ENCODE measurements around the gene PEA15.

PEA15 gene

DNA sequence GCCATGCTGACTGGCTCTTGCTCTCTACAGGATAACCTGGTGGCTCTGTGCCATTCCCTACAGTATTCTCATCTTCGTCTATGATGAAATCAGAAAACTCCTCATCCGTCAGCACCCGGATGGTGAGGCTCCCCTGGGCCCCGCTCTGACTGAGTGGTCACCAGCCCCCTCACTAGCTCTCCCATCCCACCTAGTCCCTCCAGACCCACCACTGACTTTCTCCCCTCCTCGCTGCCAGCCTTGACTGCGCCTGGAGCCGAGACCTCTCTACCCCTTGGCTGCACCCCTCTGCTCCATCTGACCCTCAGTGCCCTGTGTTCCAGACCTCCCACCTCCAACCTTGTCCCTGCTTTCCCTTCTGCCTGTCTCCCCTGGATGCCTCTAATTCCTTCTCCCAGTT, 18.9 kb upstream of the PEA15 start:
- no peak for DNase-seq

DNA sequence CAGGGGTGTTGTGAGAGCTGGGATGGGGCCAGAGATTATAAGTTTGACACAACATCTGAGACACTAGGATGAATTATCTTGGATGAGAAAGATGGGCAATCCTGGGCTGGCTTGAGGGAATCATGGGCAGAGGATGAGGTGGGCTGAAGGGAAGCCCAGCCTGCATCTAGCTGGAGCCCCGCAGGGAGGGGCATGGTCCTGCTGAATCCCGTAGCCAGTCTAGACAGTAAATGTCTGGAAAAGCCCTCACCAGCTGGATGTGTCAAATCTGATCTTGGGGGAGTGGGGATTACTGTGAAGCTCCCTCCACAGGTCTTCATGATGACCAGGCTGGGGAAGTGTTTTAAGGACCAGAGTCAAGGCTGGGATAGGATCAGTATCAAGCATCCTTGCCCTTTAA, 18.5 kb upstream of the PEA15 start:
- no peak for DNase-seq

DNA sequence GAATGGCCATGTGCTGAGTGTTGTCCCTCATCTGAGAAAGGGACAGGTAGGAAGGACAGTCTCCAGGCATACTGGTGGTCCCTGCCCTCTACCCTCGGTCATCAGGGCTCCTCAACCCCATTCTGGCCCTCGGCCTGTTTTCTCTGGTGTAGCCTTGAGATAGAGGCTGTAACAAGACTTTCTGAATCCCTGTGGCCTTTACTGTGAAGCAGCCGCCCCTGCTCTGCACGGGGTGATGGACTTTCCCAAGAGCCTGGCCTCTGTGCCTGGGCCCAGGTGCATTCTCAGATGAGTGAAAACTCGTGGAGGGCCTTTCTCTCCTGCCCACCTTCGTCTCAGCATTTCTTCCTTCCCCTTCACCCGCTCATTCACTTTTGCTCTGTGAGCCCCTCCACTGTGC, 17.8 kb upstream of the PEA15 start:
- no peak for DNase-seq

DNA sequence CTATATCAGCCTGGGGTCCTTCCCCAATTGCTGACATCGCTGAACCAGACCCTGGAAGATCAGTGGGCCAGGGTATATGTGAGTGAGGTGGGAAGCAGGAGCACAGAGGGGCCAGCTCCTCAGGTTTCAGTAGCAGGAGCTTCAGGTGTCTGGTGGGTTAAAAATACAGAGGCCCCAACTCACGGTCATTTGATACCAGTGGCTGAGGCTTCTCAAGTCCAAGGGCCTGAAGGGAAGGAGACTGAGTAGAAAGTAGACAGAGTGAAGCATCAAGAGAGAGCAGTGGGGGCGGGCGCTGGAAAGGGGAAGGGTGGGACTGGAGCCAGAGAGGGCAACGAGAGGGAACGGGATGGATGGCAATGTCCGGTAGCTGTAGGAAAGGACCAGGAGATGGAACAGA, 16.8 kb upstream of the PEA15 start:
- no peak for DNase-seq

DNA sequence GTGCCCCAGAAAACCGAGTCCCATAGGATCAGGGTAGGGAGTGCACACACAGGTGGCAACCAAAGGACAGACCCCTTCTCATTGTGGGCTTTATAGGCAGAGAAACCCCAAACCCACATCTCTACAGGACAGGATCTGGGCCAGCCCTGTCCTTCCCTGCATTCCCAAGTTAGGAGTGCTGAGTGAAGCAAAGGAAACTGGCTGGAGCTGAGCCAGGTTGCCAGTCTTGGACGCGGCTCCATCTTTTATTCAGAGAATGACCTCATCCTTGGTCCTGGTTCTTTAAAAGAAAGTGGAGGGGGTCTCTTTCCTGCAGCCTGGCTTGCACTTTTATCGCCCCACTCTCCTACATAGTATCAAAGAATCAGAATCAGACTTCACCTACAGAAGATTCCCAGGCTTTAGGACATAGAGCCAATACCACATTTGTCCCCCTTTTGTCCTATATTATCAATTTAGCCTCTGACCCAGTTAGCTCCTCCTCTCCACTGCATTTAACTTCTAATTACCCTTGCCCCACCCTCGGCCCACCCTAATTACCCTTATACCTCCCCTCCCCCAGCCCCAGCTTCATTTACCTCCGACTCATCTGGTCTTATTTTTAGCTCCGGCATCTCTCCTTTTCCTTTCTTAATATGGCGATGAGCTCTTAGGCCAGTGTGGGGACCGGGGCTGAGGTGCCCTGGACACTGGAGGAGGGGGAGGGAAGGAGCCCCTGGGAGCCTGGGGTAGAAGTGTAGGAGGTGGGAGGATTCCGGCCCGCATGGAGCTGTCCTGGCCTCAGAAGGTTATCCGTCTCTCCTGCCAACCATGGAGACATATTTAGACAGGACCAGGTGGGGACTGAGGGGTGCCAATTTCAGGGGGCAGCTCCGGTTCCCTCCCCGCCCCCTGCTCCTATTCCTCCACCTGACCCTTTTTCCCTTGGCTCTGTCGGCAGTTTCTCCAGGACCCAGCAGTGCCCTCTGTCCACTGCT, 15.2 kb upstream of the PEA15 start, which contains the start of gene CASQ1:
Gene CASQ1 (plus strand): TSS at position 927 of the 977 bp plus-strand sequence. CDS start 177 bp downstream, outside the sequence.
- no peak for DNase-seq

DNA sequence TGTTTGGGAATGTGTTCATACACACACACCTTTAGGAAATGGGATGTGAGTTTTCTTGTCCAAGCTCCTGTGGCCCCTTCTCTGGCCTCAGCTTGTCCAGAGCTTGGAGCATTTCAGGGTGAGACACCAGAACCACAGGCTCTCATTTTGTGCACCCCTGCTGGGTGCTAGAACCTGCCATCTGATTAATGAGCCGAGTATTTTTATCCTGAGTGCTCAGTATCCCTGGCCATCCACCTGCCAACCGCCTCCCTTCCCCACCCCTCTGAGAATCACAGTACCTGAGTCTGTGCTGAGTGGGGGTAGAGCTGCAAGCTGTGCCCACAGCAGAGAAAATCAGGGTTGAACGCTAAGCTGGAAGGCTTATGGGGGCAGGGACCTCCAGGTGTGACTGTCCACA, 13.4 kb upstream of the PEA15 start:
- DNase-seq, result no peak

DNA sequence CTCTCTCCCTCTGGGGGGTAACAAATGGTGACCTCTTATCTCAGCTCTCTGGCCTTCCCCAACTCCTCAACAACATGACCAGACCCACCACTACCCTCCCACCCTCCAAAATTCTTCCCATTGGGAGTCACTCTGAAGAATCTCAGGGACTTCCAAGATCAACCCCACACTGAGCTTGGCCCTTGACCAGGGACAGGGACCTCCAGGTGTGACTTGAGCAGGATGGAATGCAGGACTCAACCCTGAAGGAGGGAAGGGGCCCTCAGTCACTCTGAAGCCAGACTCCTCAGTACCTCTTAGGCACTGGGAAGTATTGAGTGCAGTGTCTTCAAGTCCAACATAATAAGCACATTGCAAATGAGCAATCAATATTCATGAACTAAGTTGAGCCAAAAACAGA, 12.9 kb upstream of the PEA15 start:
- no peak for DNase-seq

DNA sequence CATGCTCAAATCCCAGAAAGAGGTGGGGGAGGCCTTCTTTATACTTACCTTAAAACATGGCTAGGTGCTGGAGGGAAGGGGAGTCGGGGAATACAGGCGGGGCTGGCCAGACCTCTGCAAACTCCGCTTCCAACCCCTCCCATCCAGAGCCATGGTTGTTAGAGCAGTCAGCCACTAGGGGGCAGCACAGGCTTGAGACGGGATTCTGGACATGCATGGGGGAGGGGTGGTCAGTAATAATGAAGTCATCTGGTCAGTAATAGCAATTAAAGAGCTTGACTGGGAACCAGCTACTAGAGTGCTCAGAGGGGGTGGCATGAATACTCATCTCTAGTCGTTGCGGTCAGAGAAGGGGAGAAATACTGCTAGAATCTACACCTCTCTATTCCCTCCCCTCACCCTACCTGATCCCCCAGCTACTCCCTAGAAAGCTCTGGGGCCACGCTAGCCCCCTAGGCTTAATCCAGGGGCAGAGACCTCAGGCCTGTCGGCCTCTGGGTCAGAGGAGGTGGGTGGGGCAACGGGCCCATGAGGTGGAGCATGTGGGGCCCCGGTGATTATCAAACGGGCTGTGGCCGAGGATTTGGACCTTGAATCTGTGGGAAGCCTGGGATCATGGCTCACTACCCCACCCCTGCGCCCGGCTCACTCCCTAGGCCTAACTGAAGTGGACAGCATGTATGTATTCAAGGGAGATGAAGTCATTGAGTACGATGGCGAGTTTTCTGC, 11.9 kb upstream of the PEA15 start:
- peak; percentile 80 for DNase-seq

DNA sequence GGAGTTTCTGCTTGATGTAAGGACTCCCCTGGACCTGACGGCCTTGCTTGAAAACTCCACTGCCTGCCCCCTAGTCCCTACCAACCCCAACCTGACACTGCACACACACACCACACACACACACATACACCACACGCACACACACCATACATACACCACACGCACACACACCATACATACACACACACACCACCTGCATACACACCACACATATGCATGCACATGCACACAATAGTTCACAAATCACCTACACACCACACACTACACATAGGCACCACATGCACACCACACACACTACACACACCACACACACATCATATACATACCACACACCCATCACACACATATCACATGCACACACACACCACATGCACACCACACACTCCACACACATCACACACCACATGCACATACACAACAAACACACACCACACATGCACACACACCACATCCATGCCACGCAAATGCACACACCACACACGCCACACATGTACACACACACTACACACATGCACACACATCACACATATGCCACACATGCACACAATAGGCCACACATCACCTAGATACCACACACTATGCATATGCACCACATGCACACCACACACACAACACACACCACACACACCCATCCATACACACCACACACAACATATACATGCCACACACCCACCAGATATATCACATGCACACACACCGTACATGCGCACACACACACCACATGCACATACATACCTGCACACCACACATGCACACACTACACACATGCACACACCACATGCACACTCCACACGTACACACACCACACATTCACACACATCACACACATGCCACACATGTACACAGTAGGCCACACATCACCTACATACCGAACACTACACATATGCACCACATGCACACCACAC, 11.1 kb upstream of the PEA15 start:
- no peak for DNase-seq

DNA sequence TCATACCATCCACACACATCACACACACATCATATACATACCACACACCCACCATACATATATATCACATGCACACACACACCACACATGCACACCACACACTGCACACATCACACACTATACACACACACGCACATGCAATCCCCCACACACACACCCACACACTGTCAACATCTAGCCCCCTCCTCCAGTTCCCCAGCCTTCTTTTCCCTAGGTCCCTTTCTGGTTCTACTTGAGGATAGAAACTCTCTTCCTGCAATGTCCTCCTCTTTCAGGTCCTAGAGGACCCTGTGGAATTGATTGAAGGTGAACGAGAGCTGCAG, 10.5 kb upstream of the PEA15 start:
- DNase-seq, result no peak

DNA sequence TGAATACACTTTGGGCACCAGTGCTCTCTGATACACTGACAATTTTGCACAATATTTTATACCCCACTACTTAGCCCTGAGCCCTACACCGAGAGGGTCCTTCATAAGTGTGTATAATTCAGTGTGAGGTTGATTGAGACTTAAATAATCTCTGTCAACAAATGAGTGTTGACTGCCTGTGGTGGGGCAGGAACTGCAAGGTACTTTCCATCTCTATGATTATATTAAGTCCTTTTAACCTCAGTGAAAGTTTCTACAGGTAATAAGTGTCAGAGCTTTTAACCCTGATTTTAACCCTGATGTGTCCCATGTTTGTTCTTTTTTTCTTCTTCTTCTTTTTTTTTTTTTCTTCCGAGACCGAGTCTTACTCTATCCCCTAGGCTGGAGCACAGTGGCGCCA, 9.0 kb upstream of the PEA15 start:
- DNase-seq, result no peak

DNA sequence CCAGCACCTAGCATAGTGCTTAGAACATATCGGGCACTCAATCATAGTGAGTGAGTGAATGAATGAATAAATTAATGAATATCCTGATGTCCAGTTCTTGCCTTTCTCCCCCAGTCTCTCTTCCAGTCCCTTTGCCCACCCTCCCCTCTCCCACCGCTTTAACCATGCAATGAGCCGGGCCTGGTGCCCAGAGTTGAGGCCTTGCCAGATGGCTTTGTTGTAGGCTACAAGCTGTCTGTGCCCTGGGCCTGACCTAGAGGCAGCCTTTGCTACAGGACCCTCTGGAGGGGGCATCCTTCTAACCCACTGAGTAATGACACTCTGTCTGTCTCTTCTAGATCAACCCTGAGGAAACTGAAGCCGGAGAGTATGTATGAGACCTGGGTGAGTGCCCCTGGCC, 8.0 kb upstream of the PEA15 start:
- no peak for DNase-seq

DNA sequence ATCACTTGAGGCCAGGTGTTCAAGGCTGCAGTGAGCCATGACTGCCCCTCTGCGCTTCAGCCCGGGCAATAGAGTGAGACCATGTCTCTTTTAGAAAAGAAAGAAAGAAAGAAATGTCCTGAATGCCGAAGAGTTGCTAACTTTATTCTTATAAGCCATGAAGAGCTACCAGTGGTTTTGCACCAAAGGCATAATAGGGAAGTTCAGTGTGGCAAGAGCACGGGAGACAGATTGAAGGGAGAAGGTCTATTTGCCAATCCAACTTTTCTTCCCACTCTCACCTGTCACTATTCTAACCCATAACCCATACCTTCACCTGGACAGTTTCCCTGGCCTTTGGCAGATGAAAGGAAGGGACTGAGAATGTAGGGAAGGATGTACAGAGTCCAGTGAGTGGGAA, 4.4 kb upstream of the PEA15 start:
- DNase-seq, result no peak

DNA sequence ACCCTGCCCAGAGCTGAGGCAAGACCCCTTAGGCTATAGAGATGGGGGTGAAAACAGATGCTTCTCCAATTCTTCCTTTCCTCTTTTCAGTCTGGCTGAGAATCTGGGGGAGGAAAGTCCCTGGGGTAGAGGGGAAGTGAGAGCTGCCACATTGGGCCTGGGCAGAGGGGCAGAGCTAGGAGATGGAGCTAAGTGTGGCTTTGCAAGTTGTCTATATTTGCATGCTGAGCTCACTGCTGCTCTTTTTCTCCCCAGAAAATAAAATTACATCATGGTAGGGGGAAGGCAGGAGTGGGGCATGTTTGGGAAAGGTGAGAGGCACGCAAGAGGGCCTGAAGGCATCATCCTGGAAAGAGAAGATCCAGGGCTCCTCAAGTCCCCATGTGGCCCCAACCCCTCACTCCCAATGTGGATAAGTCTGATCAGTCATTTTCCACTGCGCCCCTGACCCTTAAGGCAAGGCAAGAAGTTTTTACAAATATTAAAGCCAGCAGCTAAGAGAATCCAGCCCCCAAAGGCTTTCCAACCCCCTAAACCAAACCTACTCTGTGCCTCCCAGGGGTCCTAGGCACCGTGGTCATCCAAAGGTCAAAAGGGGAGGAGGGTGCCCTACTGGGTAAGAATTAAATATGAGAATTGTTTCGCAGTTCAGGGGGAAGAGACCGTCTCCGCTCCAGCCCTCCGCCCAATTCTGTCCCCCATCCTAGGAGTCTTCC, 500 bp upstream of the PEA15 start:
- no peak for DNase-seq

DNA sequence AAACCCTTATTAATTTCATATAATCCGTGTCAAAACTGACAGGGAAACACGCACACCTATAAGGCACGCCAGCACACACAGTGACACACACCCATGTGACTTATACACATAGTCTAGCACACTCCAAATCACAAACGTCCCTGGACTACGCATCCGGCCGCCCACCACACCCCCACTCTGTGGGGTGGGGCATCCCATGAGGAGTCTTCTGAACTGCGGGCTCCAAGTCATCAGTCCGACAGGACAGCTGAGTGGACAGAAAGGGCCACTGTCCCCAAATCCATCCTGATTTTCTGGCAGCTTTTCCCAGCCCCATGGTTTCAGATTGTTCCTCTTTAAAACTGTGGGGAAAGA, 829 bp downstream of the PEA15 start:
- DNase-seq, result peak; percentile 56

DNA sequence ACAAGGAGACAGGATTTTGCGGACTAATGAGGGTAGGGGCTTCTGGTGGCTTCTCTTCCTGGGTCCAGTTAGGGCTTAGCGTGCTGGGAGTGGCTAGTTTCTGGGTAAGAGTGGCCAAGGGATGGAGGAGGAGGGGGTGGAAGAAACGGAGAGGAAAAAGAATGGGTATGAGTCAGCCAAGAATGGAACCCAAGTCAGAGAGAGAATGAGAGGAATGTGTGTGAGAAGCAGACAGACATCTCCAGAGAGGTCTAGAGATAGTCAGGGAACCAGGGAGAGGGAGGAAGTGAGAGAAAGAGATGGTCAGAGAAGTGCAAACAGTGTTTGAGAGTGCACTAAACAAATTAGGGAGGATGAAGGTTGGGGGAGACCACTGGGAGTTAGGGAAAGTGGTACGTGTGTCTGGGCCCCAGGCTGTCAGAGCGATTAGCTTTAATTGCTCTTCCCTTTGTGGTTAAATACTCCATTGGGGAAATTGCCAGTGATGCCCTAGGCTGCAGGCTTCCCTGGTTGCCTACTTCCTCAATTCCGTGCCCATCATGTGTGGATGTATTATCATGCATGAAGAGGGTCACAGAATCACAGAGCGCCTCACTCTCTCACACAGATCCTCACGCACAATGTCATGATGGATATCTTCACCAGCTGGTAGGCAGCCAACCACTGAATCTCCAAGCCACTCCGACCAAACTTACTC, 1.4 kb downstream of the PEA15 start:
- no peak for DNase-seq

DNA sequence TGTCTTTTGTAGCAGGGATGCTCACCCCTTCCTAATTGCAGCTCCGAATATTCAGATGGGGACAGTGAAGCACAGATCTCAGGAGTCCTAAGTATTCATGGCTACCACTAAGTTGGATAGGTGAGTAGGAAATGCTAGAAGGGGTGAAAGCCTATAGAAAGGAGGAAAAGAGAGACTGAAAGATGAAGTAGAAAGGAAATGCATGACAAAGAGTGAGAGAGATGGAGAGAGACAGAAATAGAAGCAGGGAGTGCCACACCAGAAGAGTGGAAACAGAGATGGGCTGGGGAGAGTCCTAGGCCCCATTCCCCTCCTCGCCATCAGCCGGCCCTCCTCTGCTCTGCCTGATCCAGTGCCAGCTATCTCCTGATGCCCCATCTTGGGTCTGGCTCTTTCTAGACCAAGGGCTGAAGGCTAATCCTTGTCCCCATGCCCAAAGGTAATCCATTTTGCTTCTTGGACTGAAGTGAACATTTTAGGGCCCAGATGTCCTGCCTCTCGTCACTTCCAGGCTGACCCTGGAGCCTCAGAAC, 2.0 kb downstream of the PEA15 start:
- no peak for DNase-seq

DNA sequence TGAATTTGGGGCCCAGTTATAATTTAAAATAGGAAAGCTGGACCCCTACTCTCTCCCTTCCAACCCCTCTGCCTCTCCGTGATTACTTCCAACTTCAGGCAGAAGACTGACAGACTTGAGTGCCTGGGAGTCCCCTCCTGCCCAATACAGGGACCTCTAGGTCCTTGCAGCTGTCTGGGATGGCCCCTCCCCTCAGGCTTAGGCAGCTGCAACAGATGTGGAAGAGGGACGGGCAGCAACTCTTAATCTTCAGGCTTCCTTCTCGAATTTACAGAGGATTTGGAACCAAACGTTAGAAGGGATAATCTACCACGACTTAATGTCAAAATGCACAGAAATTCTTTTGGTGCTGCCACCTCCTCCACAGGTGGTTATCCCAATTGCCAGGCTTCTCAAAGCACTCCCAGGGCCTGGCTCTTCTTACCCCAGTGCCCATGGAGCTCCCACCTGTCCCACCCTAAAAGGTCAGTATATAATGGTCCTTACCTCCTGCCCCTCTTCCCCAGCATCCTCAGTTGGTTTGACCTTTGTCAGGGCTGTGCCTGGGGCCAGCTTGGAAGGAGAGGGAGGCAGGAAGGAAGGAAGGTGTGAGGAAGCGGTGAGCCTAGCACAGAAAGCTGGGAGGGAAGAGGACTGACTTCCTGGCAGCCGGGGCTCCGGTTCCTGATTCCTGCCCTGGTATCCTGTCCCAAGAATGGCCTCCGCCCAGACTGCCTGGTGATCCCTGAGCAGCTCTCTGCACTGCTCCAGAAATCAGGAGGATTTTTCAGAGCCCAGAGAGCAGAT, 2.8 kb downstream of the PEA15 start:
- DNase-seq, result no peak

DNA sequence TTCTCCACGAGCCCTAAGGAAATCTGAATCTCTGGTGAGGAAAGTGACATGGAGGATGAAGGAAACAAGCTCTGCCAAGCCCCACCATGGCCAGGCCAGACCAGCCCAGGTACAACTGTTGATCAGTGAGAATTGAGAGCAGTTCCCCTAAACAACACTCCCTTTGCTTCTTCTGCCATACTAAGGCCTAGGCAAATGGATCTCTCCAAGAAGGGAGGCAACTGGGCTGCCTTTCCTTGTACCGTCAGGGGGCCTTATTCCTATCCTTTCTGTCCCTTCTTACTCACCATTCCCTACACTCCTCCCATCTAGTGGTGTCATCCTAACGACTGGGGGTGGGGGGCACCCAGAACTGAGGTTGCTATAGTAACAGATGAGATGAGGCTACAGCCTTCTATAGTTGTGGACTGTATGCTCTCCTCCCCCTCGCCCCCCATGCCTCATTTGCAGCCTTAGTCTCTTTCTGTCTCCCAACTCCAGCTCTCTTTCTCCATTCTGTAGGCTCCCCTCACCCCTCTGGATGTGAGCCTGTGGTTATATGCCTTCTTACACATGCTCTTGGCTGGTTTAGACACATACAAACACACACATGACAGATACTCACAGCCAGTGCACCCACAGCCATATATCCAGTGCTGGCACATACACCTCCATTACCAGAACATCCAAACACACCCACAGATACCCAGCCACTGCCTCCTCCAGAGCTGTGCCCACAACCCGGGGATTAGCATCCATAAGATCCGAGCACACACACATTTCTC, 3.6 kb downstream of the PEA15 start:
- DNase-seq, result no peak
